ENCODE measurements around the gene OR6J1.
"Not testable (repeated sequence)": the region's sequence is repeated elsewhere in the genome, so short reads cannot be mapped to it uniquely, and the experiment has no call there.

OR6J1 gene

DNA sequence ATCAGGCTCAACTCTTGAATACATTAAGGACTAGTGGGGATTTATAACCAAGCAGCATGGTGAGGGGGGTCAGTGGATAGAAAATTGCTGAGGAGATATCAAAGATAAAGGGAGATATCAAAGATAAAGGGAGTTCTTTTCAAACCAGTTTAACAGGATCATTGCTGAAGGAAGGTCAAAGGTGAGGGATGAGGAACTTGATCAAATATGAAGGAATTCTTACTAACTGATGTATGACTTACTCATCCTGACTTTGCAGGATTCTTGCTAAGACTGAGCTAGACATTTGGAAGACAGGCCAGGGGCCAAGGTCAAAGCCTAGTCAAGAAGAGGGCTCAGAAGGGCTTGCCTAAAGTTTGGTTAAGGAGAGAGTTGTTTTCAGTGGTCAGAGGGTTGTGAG, 41.3 kb downstream of the OR6J1 start:
- no peak for DNase-seq

- DNase-seq = no peak
Measured at GRCh38 chr14:22601996-22602395, 42.2 kb downstream of the OR6J1 start.

- DNase-seq = no peak
Measured at GRCh38 chr14:22601456-22601855, 42.7 kb downstream of the OR6J1 start.

GRCh38 chr14:22600027-22600426, 44.1 kb downstream of the OR6J1 start:
- DNase-seq = no peak

DNA sequence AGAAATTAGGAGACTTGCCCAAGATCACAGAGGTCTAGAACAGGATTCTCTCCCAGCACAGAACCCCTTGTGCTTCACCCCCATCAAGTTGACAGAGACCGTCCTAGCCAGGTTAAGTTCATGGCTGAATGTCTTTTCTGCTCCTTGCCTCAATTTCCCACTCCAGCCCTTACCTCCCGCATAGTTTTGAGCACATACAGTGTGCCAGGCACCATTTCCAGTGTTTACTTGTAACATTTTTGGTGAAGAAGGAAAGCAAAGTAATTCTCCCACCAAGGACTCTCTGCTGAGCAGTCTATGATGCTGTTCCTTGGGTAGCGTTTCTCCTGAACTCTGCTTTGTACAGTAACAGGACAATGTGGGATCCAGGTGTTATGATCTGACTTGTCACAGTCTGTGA, 44.8 kb downstream of the OR6J1 start:
- DNase-seq = no peak

DNA sequence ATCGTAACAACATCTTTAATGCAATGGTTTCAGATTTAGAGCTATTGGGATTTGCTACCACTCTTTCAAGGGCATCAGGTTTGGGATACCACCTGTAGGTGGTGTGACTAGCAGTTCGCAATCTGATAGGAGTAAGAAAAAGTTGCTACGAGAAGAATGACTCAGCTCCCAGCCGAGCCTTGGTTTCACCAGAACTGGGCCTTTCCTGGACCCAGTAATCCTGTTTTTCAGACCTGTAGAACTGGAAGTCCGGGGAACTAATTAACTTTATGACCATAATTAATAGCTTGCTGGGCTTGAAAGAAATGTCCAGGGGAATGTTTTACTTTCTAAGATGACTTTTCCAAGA, 45.3 kb downstream of the OR6J1 start:
- no peak for DNase-seq

- peak; percentile 60 for DNase-seq
Measured at GRCh38 chr14:22598099-22598895, 45.9 kb downstream of the OR6J1 start, which contains the start of gene ABHD4. ABHD4 (plus strand) TSS chr14:22598300; CDS start chr14:22598307, 7 bp downstream.

DNA sequence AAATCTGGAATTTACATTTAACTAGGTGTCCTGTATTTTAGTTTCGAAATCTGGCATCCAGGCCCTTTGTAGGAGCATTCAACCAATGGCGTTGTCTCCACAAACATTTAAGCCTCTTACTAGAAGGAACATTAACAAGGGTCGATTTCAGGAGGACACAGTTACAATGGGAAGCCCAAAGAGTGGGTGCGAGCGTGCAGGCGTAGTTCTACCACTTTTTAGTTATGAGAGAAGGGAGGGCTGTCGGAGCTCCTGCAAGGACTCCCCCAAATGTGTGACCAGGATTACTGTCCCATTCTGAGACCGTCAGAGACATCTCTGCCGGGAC, 46.4 kb downstream of the OR6J1 start:
- DNase-seq = no peak

DNA sequence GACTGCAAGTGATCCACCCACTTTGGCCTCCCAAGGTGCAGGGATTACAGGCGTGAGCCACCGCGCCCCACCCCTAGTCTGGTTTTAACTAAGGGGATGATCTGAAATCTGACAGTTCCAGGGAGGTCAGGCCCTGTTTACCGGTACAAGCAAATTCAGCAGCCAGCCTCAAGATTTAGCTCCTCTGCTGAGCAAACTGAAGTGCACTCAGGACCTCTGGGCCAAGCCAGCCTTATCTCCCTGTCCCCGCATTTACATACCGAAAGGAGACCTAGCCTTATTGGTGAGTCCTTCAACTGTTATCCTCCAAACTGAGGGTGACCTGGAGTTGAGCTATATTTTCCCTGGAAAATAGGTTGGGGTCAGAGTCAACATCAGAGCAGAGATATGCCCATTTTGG, 46.9 kb downstream of the OR6J1 start:
- DNase-seq = no peak

DNA sequence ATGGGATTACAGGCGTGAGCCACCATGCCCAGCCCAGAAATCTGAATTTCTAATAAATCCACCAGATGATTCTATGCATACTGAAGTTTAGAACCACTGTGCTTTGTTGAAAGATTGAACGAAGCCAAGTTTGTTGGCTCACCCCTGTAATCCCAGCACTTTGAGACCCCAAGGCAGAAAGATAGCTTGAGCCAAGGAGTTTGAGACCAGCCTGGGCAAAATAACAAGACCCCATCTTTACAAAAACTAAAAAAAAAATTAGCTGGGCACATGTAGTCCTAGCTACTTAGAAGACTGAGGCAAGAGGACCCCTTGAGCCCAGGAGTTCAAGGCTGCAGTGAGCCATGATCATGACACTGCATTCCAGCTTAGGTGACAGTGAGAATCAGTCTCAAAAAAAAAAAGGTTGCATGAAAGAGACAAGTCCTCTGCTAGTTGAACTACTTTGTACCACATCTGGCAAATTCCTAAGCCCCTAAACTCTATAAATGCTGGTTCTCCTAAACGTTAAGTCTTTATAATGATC, 47.7 kb downstream of the OR6J1 start:
- no peak for DNase-seq

- no peak for DNase-seq
Measured at GRCh38 chr14:22594156-22594716, 49.9 kb downstream of the OR6J1 start.

- DNase-seq = no peak
Measured at GRCh38 chr14:22593601-22594000, 50.6 kb downstream of the OR6J1 start.

GRCh38 chr14:22593189-22593588, 51.0 kb downstream of the OR6J1 start:
- no peak for DNase-seq

DNA sequence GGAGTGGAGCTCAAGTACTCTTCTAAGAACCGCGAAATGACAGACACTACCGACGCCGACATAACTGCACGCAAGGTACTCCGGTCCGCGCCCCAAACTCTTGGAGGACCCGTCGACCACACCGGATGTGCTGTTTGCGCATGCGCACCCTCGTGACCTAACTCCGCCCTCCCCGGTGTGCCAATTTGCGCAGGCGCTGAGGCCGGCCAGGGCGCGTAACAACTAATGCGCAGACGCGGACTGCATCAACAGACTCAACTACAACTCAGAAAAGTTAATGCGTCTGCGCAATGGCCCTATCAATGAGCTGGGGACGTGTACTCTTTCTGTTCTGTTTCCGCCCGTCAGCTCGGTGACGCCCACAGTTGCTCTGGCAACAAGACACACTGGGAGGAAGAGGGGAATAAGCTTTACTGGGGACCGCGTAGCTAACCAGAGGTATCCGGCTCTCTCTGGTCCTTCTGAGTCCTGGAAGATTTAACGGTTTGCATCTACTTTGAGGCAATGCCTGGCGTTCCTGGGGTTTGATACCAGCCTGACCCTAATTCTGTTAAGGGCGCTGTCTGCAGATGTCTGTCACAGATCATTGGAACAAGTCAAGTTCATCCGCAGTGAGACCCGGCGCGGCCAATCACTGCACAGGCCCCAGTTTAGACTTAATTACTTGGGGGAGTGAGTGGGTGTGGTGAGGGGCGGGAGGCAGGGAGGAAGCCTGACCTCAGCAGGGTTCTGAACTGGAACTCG, 54.9 kb downstream of the OR6J1 start, which contains the start of gene DAD1:
DAD1 (minus strand) TSS at position 129 of the 744 bp plus-strand sequence; CDS start at position 62, 67 bp downstream.
- peak; percentile 99 for DNase-seq

- DNase-seq = no peak
Measured at GRCh38 chr14:22588526-22589095, 55.5 kb downstream of the OR6J1 start.

DNA sequence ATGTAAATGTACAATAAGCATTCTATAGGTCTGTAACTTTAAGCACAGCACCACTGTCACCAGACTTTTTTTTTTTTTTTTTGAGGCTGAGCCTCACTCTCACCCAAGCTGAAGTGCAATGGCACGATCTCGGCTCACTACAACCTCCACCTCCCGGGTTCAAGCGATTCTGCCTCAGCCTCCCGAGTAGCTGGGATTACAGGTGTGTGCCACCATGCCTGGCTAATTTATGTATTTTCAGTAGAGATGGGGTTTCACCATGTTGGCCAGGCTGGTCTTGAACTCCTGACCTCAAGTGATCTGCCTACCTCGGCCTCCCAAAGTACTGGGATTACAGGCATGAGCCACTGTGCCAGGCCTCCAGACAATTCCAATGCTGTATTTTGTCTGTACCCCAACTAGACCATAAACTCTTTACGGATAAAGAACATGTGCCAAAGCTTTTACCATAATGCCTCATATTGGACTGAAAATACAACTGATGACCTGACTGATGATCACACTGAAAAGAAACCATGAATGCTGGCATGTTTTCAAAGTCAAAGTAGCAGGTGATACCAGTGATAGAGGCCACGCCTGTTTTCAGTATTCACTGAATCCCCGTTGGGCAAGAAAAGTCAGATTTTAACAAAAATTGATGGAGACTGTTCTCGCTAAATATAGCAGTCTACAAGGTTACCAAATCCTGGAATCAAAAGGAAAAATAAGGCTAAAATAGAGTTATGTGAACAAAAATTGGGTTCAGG, 56.3 kb downstream of the OR6J1 start:
- DNase-seq = not testable (repeated sequence)

GRCh38 chr14:22587247-22587646, 56.9 kb downstream of the OR6J1 start:
- no peak for DNase-seq

- no peak for DNase-seq
Measured at GRCh38 chr14:22583994-22584393, 60.2 kb downstream of the OR6J1 start.
